Colonic mucosa (tissue), 4 donors: Measurements from ENCODE around the gene ZNF768. TPM values are rescaled to one million over a fixed set of nuclear protein-coding genes. Genes with fewer than 3 reads are reported as not detected.

Experiments
- DNase-seq: peaks from one replicate; pipeline ENCODE4 v3.0.0-alpha.2; 2020
- H3K27ac ChIP-seq: fragments of 200-600 bp; one replicate; pipeline ENCODE4 v1.8.0; 2021
- H3K27me3 ChIP-seq: fragments of 200-600 bp; one replicate; pipeline ENCODE4 v1.8.0; 2021
- H3K36me3 ChIP-seq: fragments of 200-600 bp; one replicate; pipeline ENCODE4 v1.8.0; 2021
- H3K4me1 ChIP-seq: fragments of 200-600 bp; one replicate; pipeline ENCODE4 v1.8.0; 2021; ENCODE audit warnings: mild to moderate bottlenecking
- H3K4me3 ChIP-seq: fragments of 200-600 bp; one replicate; pipeline ENCODE4 v1.8.0; 2021
- H3K9ac ChIP-seq, 2 donors: one replicate each; pipeline ENCODE4 v1.7.0; 2013; ENCODE audit warnings: control low read depth in 2 of 2, low read depth in 2 of 2, low read length in 2 of 2
- H3K9me3 ChIP-seq: fragments of 200-600 bp; one replicate; pipeline ENCODE4 v1.8.0; 2021
- intact Hi-C: fragments of 100-400 bp; cut with DNase I; formaldehyde crosslinking; loops from one replicate; pipeline ENCODE4 v1.14.1; 2022
- total RNA-seq, 2 donors: library from RNA; stranded (reverse); fragmentation: NEBNext Ultra II Directional in 1 of 2; extraction: Animal tissue kit (Norgen Biotek cat#: 25700) in 1 of 2; gene quantifications; one replicate each; pipeline ENCODE4 v1.2.1, GENCODE V29; 2021
- TF ChIP-seq, protein P1 (sequence below): fragments of 200-600 bp; IDR thresholded peaks from one replicate; pipeline ENCODE4 v1.8.0; 2022; ENCODE audit warnings: antibody characterized with exemption, mild to moderate bottlenecking
- donor health status: healthy.
- donor health status: DM: no; HTN: no; CAD: no.
- donor health status: DM: no; HTN: no; CAD: no.

The ZNF768 gene
- total RNA-seq, 2 donors from 2014 or later, result 58.6 to 63.2 TPM

DNA sequence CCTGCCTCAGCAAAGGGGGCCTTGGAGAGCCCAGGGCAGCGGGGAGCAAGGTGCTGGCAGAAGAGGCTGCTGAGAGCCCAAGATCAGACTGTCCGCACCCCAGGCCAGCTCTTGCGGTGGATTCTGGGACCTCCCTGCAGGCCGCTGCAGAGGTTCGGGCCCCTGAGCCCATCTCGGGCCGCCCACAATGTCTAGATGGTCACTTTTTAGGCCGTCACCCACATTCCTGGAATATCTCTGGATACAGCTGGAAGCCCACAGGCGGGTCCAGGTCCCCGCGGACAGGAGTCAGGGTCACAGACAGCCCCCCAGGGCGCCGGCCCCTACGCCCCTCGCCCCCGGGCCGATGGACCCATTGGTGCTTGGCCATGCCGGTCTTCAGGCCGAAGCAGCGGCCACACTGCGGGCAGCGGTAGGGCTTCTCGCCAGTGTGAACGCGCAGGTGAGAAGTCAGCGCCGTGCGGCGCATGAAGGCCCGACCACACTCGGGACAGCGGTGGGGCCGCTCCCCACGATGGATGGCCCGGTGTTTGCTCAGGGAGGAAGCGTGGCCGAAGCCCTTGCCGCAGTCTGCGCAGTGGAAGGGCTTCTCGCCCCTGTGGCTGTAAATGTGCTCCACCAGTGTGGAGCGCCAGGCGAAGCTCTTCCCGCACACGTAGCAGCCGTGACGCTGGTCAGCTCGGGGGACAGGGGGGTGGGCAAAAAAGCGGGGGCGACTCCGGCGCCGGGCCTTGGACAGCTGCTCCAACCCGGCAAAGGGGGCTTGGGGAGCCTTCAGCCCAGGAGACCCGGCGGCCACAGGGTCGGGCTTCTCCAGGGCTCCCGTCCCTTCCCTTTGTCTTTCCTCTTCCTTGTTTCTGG lies 6.1 kb upstream of the ZNF768 start:
- TF ChIP-seq, protein P1, sequence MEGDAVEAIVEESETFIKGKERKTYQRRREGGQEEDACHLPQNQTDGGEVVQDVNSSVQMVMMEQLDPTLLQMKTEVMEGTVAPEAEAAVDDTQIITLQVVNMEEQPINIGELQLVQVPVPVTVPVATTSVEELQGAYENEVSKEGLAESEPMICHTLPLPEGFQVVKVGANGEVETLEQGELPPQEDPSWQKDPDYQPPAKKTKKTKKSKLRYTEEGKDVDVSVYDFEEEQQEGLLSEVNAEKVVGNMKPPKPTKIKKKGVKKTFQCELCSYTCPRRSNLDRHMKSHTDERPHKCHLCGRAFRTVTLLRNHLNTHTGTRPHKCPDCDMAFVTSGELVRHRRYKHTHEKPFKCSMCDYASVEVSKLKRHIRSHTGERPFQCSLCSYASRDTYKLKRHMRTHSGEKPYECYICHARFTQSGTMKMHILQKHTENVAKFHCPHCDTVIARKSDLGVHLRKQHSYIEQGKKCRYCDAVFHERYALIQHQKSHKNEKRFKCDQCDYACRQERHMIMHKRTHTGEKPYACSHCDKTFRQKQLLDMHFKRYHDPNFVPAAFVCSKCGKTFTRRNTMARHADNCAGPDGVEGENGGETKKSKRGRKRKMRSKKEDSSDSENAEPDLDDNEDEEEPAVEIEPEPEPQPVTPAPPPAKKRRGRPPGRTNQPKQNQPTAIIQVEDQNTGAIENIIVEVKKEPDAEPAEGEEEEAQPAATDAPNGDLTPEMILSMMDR, result no peak

DNA sequence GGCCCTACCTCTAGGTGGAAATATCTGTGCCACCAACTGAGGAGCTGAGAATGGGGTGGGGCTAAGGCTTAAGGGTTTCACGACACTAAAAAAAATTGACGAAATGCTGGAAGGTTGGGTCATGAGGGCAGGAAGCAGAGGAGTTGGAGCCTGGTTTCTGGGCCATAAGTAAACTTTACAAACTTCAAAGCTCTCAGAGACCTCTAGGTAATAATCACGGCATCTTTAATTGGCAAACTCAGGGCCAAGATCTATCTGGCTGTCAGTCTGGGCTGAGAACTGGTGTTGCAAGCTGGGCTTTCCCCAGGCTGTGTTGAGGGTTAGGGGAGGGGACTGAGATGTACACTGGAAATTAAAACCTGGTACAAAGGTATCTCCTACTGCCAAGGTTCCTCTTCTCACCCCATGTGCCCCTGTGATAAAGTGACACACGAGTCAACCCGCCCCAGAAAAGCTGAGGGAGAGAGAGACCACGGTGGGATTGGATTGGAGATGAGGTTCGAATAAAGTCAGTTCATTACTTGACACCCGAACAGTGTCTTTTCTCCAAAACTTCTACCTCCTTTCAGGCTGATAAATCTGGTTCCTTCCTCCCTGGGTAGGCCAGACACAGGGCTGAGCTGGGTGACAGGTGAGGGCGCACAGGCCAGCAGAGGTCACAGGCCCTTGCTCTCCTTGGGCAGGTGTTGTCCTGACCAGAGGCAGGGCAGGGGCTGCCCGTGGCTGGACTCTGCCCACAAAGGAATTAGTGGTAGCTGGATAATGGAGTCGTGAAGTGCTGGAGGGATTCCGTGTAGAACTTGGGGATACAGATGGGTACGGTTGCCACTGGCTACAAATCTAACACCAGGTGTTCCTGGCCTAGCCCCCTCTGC lies 4.0 kb upstream of the ZNF768 start:
- no peaks in the 10 kb centered on the region for H3K4me1 ChIP-seq
- no peak overlapping the region for H3K27ac ChIP-seq
- DNase-seq, result no peak
- no peaks in the 10 kb centered on the region for H3K36me3 ChIP-seq
- intact Hi-C loops, result no loop called here
- TF ChIP-seq, protein P1, result no peak
- H3K9ac ChIP-seq, result peak overlapping the region; percentile 35 to 55
- H3K27me3 ChIP-seq, result no peaks in the 10 kb centered on the region
- no peak overlapping the region for H3K4me3 ChIP-seq
- no peaks in the 10 kb centered on the region for H3K9me3 ChIP-seq

More for the DNA sequence above, 6.1 kb upstream of the ZNF768 start:
- no peak for DNase-seq
- peak overlapping the region; percentile 12 to 90 for H3K9ac ChIP-seq
- H3K27ac ChIP-seq, result no peak overlapping the region
- intact Hi-C loops, result no loop called here
- no peak overlapping the region for H3K4me3 ChIP-seq
- H3K9me3 ChIP-seq, result no peaks in the 10 kb centered on the region
- H3K27me3 ChIP-seq, result no peaks in the 10 kb centered on the region
- no peaks in the 10 kb centered on the region for H3K4me1 ChIP-seq
- no peaks in the 10 kb centered on the region for H3K36me3 ChIP-seq

DNA sequence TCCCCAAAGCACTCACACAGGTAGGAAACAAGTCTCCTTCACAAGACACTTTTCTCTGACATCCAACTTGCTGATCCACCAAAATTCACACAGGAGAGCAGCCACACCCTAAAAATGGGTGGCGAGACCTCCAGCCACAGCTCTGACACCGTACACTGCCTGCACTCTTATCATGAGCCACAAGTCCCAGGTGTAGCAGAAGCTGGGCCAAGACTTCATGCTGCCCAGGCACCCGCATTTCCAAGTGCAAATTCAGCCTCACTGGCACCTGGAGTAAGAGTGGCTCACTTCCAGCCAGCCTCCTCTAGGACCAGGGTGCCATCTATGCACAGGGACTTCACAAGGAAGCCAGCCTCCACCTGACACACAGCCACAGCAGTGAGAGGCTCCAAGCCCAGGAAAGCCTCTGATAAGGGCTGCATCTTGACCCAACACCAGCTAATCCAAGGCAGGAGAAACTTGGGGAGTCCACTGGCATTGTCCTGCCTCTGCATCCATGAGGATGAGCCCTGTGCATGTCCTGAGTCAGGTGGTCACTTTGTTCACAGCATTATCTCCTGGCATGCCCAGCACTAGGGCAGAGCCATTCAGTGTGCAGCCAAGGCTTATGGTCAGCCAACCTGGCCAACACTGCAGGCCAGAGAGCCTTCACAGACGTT lies 2.6 kb upstream of the ZNF768 start:
- peak overlapping the region in 1 of 2 donors; percentile 93 for H3K9ac ChIP-seq
- TF ChIP-seq, protein P1, result no peak
- intact Hi-C loops, result loop anchor here (5.0 kb wide), 1 partner anchor 82 kb away; the partner anchor contains the start of gene SEPHS2

DNA sequence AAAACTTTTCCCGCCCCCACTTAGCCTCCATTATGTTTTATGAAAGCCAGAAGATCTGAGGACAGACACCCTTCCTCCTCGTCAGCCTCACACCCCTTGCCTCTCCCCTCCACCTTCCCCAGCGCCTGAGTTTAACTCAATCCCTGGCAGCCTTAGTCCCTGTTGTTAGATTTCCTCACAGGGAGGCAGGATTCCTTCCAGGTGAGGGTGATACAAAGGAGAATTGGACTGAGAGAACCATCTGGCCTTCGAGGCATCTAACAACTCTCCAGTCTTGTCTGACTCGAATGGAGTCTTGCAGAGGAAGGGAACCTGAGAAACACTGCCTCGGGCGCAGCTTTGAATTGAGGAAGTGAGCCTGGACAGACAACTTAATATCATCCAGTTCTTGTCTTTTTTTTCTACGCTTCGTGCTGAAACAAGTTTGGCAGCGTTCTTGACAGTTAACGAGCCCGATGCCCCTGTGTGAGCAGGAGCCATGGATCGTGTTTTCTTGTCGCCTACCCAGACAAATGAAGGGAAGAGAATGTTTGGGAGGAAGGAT lies 1.3 kb upstream of the ZNF768 start:
- Histone ChIP-seq H3K27ac (peak overlapping the region; percentile 98), H3K36me3 (no peaks in the 10 kb centered on the region), H3K4me3 (peak overlapping the region; percentile 68), H3K4me1 (no peaks in the 10 kb centered on the region), H3K9me3 (no peaks in the 10 kb centered on the region), H3K9ac (peak overlapping the region; percentile 62 to 93), H3K27me3 (no peaks in the 10 kb centered on the region)
- peak; percentile 54 for DNase-seq
- intact Hi-C loops, result loop anchor here (5.0 kb wide), 1 partner anchor 80 kb away; the partner anchor contains the start of gene SEPHS2
- TF ChIP-seq, protein P1, result no peak

More for the DNA sequence above, 2.6 kb upstream of the ZNF768 start:
- Histone ChIP-seq H3K27me3 (no peaks in the 10 kb centered on the region), H3K36me3 (no peaks in the 10 kb centered on the region), H3K27ac (no peak overlapping the region), H3K4me3 (no peak overlapping the region), H3K4me1 (no peaks in the 10 kb centered on the region), H3K9me3 (no peaks in the 10 kb centered on the region)
- no peak for DNase-seq
